COLO829 (cell line): ENCODE measurements around the gene SENP7.
"Not testable (repeated sequence)": the region's sequence is repeated elsewhere in the genome, so short reads cannot be mapped to it uniquely, and the experiment has no call there.

Experiments
- DNase-seq: peaks from one replicate; pipeline ENCODE4 v3.0.0; 2012; ENCODE audit warnings: low spot score

Gene SENP7, protein sequence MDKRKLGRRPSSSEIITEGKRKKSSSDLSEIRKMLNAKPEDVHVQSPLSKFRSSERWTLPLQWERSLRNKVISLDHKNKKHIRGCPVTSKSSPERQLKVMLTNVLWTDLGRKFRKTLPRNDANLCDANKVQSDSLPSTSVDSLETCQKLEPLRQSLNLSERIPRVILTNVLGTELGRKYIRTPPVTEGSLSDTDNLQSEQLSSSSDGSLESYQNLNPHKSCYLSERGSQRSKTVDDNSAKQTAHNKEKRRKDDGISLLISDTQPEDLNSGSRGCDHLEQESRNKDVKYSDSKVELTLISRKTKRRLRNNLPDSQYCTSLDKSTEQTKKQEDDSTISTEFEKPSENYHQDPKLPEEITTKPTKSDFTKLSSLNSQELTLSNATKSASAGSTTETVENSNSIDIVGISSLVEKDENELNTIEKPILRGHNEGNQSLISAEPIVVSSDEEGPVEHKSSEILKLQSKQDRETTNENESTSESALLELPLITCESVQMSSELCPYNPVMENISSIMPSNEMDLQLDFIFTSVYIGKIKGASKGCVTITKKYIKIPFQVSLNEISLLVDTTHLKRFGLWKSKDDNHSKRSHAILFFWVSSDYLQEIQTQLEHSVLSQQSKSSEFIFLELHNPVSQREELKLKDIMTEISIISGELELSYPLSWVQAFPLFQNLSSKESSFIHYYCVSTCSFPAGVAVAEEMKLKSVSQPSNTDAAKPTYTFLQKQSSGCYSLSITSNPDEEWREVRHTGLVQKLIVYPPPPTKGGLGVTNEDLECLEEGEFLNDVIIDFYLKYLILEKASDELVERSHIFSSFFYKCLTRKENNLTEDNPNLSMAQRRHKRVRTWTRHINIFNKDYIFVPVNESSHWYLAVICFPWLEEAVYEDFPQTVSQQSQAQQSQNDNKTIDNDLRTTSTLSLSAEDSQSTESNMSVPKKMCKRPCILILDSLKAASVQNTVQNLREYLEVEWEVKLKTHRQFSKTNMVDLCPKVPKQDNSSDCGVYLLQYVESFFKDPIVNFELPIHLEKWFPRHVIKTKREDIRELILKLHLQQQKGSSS

DNA sequence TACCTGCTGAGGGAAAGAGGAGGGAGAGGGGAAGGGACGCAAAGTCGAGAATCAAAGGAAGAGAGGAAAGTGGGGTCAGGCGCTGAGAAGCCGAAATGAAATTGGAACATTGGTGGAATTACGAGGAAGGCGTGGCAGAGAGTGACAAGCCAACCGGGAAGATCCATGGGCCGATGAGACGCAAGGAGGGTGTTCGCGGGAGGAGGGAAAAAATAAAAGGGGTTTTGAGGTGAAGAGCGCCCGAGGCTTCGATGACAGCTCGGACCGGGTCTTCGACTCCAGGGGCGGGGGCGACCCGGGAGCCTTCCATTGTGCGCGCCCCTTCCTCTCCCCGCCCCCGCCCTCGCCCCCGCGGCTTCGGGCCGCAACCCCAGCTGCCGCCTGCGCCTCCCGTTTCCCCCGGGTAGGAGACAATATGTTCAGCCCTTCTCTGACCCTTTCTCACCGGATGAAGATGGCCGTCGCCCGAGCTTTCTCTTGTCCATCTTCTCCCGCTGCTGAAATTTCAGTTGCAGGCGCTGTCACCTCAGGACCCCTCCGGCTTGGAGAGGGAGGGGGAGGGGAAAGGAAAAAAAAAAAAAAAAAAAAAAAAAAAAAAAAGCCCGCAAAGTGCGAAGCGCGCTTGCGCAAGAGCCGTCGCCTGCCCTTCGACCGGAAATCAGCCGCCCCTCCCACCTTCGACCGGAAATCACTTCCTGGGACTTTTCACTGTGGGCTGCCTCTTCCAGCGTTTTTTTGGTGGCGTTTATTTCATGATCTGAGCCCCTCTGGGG lies at the start of gene SENP7:
TSS of gene SENP7 (minus strand) at position 567 of the 773 bp plus-strand sequence. CDS start at position 485, 82 bp downstream.
- peak; percentile 99 for DNase-seq

DNA sequence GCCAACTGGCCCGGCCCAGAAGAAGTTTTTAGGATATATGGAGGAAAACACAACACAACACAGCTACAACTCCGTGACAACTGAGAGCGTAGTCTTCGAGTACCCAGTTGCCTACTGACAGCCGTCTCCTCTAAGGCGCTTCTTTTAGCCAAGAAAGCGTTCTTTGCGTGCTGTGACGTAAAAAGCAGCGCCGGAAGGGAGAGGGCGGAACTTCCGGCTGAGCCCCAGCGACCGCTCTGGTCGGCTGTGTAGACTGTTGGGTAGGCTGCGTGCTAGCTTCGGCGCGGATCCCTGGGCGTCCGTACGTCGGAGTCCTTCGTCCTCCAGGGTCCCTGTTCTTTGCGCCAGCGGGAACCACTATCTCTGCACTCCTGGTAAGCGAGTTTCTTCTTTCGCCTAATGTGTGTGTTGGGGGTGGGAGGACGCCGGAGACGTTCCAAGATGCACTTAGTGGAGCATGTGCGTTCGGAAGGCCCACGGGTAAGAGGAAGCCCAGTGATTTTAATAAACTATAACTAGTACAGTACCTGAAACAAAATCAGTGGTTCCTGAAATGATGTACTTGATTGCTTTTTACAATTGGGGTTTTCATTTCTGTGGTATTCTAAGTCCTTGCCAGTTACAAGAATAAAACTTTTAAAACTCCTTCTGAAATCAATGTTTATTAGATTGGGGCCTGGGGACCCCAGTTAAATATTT lies 48.8 kb upstream of the SENP7 start, which contains the start of gene TRMT10C:
TSS of gene TRMT10C (plus strand) at position 239 of the 699 bp plus-strand sequence. CDS start 2,914 bp downstream, outside the sequence.
- DNase-seq: peak; percentile 95

DNA sequence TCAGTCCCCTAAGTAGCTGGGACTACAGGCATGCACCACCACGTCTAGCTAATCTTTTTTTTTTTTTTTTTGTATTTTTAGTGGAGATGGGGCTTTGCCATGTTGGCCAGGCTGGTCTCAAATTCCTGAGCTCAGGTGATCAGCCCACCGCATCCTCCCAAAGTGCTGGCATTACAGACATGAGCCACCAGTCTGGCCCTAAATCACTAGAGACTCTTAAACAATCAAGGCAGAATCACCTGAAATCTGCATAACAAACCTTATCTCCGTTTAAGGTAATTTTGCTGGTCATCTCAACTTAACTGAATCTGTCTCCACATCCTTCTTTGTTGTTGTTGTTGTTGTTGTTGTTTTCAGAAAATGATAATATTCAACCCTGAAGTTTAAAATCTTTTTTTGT lies 43.1 kb upstream of the SENP7 start:
- no peak for DNase-seq

DNA sequence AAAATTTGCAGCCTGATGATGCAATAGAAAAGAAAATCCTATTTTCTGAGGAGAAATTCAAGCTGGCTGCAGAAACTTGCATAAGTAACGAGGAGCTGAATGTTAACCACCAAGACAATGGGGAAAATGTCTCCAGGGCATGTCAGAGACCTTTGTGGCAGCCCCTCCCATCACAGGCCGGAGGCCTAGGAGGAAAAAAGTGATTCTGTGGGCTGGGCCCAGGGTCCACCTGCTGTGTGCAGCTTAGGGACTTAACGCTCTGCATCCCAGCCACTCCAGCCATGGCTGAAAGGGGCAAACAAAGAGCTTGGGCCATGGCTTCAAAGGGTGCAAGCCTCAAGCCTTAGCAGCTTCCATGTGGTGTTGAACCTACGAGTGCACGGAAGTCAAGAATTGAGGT lies 40.4 kb upstream of the SENP7 start:
- DNase-seq: not testable (repeated sequence)

DNA sequence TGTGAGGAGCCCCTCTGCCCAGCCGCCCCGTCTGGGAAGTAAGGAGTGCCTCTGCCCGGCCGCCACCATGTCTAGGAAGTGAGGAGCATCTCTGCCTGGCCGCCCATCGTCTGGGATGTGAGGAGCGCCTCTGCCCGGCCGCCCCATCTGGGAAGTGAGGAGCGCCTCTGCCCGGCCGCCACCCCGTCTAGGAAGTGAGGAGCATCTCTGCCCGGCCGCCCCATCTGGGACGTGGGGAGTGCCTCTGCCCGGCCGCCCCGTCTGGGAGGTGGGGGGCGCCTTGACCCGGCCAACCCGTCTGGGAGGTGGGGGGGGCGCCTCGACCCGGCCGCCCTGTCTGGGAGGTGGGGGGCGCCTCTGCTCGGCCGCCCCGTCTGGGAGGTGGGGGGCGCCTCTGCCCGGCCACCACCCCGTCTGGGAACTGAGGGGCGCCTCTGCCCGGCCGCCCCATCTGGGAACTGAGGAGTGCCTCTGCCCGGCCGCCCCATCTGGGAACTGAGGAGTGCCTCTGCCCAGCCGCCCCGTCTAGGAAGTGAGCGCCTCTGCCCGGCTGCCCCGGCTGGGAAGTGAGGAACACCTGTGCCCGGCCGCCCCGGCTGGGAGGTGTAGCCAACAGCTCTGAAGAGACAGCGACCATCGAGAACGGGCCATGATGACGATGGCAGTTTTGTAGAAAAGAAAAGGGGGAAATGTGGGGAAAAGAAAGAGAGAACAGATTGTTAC lies 38.5 kb upstream of the SENP7 start:
- not testable (repeated sequence) for DNase-seq

DNA sequence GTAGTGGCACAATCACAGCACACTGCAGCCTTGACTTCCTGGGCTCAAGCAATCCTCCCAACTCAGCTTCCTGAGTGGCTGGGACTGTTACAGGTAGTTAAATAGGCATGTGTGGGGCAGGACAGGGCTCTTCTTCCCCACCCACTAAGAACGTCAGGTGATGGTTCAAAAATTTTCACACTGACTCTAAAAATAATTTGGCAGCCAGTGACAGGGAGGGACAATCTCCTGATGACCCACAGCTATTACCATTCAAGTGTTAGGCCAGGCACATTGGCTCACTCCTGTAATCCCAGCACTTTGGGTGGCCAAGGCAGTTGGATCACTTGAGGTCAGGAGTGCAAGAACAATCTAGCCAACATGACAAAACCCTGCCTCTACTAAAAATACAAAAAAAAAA lies 36.5 kb upstream of the SENP7 start:
- no peak for DNase-seq

DNA sequence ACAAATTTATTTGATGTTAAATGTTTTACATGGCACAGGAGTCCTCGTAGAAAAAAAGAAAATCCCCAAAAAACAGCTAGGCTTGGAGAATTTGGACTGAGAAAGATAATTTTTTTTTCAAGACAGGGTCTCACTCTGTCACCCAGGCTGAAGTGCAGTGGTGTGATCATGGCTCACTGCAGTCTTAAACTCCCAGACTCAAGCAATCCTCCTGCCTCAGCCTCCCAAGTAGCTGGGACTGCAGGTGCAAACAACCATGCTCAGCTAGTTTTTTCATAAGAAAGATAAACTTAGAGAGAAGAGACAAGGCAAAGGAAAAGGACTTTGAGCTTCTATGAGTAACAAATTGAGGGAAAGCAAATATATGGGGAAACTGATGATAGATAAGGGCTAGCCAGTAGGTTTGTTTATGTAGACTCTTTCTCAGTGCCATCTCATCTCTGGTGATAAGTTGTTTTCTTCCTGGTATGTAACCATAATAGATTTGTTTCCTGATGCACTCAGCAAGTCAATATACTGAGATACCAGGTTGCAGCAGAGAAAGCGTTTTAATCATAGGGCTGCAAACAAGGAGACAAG lies 35.6 kb upstream of the SENP7 start:
- DNase-seq: no peak

DNA sequence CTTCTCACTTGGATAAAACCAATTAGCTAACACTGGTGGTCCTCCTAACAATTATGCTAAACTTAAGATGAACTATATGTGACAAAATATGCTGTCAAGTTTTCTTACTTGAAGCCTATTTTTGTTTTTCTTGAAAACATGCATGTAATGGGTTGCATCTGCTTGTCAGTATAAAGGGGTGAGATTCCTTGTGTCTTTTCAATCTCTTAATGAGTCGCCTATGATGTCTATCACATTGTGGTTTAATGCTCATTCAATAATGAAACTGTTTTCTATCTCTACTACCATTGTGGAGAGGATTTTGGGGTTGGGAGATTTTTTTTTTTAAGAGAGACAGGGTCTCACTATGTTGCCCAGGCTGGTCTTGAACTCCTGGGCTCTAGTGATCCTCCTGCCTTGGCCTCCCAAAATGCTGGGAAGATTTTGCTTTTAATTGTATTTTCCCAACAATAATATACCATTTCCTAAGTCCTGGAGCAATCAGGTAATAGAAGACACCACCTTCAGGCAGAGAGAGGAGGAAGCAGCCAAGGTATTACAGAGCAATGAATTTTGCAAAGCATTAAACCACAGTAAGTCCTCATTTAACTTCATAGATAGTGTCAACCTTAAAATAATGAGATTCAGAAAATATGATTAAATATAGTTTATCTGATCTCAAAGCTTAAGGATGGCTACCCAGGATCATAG lies 31.3 kb upstream of the SENP7 start:
- DNase-seq: no peak

DNA sequence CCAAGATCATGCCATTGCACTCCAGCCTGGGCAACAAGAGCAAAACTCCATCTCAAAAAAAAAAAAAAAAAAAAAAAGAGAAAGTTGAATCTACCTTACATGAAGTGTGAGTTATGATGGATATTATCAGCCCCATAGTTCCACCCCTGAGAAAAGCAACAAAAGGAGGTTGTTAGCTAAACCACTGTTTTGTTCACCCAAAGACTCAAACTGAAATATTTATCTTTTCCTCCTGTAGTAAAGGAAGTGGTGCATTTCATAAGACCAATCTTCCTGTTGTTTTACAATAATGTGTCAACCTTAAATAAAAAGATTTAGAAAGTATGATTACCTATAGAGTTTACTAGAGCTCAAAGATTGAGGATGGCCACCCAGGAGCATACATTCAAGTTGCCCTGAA lies 29.9 kb upstream of the SENP7 start:
- DNase-seq: no peak

DNA sequence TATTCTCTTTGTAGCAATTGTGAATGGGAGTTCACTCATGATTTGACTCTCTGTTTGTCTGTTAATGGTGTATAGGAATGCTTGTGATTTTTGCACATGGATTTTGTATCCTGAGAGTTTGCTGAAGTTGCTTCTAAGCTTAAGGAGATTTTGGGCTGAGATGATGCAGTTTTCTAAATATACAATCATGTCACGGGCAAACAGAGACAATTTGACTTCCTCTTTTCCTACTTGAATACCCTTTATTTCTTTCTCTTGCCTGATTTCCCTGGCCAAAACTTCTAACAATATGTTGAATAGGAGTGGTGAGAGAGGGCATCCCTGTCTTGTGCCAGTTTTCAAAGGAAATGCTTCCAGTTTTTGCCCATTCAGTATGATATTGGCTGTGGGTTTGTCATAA lies 23.9 kb upstream of the SENP7 start:
- DNase-seq: not testable (repeated sequence)

DNA sequence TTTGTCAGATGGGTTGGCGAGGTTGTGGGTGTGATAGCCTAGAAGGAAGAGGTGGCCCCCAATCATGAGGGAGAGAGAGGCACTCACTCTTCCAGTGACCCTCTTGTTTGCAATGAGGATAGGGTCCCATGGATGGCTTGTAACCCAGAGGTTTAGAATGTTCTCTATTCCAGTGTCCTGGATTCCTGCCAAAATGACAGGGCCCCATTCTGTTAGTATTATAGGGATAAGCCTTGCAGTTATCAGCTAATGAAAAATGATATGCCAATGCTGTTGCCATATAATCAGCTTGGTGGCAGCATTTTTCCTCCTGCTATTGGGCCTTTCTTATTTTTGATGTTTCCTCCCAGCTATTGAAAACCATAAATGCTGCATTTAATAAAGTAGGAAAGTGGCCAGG lies 23.3 kb upstream of the SENP7 start:
- no peak for DNase-seq

DNA sequence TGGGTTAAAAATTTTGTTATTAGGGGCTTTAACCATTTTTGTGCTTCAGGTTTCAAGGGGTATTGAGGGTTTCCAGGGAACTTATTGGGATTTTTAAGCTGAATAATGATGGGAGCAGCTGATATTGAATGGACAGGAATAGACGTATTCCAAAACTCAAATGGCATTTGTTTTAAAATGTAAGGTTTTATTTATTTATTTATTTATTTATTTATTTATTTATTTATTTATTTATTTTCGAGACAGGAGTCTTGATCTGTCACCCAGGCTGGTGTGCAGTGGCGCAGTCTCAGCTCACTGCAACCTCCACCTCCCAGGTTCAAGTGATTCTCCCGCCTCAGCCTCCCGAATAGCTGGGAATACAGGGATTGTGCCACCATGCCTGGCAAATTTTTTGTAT lies 22.2 kb upstream of the SENP7 start:
- no peak for DNase-seq

DNA sequence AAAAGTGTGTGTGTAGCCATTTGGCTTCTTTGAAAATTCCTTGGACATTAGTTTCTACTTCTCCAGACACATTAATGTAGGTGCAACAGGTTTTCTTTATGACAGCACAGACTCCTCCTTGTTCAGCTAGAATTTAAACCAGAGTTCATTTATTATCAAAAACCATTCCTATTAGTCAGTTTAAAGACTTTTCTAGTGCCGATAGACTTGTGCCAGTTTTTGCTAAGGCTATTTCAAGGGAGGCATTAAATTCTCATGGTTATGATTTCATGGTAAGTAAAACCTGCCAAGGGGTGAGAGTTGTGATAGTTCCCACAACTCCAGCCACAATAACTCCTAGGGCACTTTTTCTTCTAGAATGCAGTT lies 20.6 kb upstream of the SENP7 start:
- no peak for DNase-seq

DNA sequence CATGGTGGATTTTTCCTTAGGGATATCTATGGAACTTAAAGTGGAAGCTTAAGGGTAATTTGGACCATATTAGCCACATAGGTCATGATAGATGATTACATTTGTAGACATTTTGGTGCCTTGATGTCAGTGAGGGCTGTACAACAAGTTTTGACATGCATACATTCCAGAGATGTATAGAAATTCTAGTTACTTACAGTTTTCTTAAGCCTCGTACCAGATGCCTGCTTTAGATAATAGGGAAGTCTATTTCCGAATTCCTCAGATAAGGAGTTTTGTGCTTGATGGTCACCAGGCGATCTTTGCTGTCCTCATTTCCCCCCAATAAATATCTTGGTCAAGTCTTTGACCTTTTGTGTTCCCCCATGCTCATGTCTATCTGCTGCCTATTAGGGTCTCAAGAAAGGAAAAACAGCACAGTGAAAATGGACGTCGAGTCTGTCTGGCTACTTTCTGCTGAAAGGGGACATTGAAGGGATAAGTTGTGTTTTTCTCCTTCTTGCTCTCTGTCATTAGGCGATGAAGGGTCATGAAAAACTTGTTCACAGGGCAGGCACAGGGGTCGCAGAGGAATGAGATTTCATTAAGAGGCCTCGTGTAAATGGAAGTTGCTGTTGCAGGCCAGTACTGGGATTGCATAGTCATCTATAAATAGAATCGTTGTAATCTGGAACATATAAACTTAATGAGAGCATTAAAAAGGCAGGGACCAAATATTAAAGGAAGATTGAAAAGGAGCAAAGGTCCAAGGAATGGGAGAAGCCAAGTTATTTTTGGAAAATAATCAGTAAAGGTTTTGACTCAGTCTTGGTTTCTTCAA lies 20.0 kb upstream of the SENP7 start:
- no peak for DNase-seq

DNA sequence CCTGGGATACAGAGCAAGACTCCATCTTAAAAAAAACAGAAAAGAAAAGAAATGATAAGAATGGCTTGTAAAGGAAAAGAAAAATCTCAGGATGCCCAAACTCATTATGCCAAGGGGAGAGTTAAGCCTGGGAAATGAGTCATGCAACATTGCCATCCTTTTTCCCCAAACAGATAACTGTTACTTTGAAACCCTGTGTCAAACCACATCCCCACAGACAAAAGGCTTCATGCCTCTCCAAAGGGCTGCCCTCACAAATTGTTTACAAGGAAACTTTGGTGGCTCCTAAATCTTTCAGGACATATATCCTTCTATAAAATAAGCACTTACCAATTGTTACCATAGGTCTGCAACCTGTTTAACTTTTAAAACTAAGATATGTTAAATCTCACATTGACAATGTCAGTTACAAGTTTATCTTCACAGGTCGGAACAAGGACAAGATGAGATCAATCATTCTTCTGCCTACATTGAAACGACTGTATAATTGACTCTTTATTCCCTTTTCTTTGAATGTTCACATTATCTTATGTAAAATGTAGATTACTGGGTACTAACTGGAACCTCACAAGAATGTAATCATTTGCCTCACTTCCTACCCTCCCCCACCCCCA lies 18.6 kb upstream of the SENP7 start:
- peak; percentile 79 for DNase-seq

DNA sequence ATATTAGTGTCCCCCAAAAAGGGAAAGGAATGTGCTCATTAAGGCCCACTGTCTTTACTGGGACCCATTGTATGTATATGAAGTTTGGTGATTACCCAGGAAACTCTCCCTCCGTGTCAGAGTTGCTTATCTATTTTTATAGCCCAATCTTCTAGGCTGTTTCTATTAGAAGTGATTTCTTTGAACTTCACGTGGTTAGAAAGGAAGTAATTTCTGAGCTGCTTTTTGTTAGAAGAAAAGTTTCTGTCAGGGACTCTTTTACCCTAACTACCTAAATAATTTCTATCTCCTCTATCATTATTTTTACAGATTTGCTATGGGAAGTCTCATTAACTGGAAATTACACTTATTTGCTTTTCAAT lies 17.7 kb upstream of the SENP7 start:
- DNase-seq: no peak

DNA sequence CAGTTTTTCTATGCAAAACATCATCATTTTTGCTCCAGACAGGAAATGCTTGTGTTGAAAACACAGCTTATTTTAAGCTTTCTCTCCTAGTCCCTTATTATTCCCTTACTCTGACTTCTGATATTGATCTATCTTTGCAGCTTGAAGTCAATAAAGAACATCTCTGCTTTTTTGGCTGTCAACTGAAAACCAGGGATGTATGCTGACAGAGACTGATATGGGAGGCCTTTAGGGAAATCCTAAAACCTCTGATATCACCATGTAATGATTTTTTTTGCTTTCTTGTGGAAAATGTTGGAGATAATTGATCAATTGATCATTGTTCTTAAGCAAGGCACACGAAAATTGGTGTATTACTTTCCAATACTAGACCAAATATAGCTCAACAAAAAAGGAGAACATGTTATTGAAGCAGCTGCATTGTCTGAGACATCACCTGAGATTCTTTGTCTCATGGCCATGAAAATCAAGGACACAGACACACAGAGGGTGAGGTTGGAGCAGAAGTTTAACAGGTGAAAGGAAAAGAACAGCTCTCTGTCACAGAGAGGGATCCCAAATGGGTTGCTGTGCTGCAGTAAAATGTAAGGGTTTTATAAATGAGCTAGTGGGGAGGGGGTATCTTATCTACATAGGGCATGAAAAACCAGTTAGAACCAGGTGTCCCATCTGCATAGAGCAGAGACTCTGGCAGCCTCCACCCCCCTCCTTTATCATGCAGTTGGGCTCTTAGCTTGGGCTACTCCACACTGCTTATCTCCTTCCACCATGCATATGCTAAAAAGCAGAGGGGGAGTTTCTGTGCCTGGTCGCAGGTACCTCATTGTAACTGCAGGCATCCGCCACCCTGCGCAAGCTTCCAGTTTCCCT lies 17.0 kb upstream of the SENP7 start:
- DNase-seq: no peak
